SH-SY5Y (cell line): Measurements from ENCODE around the gene KDM4C.
A peak's percentile ranks its signal among the peaks of the same experiment; 100 is the strongest.

Source experiments
- GATA2 ChIP-seq: IDR thresholded peaks from 2 replicates; pipeline ENCODE4 v1.6.1; 2011; ENCODE audit warnings: mild to moderate bottlenecking, low read depth, low read length
- GATA3 ChIP-seq: IDR thresholded peaks from 2 replicates; pipeline ENCODE4 v1.6.1; 2011; ENCODE audit warnings: low read depth, mild to moderate bottlenecking, low read length, moderate library complexity

The KDM4C gene

DNA sequence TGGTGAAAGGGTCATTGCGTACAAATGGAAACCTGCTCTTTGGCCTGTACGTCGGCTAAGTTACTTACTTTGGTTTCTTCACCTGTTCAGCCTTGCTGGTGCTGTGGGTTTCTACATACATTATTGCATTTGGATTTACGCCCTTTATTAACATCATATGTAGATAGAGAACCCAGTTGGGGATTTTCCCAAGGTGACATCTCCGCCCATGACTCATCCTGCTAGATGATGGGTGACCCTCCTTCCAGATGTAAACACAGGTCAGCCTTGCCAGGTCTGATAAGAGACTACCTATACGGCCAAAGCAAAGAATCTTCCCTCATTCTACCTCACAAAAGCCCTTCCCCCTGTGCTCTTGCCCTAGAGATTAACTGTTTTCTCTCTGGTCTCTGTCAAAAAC is 360.9 kb downstream of the KDM4C start:
- no peak for TF ChIP-seq GATA2
- TF ChIP-seq GATA3, result no peak

- no peak for TF ChIP-seq GATA2
- TF ChIP-seq GATA3, result no peak
Measured at GRCh38 chr9:7119612-7120011, 361.8 kb downstream of the KDM4C start.

GRCh38 chr9:7121055-7121454 is 363.3 kb downstream of the KDM4C start:
- TF ChIP-seq GATA3 (no peak), GATA2 (no peak)

- TF ChIP-seq GATA3 (no peak), GATA2 (no peak)
Measured at GRCh38 chr9:7121664-7122063, 363.9 kb downstream of the KDM4C start.

- no peak for TF ChIP-seq GATA3
- no peak for TF ChIP-seq GATA2
Measured at GRCh38 chr9:7123743-7124142, 366.0 kb downstream of the KDM4C start.

GRCh38 chr9:7125231-7125630 is 367.5 kb downstream of the KDM4C start:
- TF ChIP-seq GATA3 (no peak), GATA2 (no peak)

DNA sequence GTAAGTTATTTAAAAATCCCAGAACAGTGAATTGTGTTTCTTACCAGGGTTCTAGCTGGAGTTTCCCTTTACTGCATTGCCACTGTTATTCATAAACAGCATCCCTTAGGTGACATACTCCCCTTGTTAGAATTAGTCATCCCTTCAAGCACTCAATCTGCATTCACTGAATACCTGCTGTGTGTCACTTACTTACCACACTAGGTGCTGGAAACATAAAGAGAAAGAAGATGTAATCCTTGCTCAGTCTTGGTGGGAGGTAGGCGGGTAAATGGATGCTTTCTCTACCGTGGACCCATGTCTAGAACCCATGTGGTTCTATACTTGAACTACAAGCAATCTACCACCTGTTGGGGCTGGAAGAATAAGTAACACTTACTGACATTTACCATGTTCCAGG is 371.6 kb downstream of the KDM4C start:
- TF ChIP-seq GATA2 (no peak), GATA3 (no peak)

DNA sequence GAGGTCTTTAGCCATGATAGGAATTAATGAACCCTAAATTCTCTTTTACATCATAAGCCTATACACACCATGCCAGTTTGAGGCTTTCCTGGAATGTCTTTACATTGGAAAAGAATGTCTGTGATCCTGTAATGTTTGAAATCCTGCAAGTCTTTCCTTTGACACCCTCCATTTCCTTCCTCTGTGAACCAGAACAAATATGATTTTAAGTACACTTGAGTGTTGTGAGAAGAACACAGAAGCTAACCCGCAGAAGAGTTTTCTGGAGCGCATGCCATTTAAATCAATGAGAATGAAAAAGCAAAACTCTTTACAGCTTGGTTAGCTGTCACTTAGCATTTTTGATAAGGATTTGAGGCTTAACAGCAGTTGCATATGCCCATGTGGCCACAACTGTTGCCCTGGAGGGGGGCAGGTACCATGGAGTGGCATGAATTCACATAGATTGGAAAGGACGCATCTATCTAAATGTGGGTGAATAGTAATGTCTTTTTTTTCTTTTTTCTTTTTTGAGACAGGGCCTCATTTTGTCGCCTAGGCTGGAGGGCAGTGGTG is 372.6 kb downstream of the KDM4C start:
- TF ChIP-seq GATA3 (peak; percentile 79), GATA2 (peak; percentile 95)

- TF ChIP-seq GATA3 (no peak), GATA2 (no peak)
Measured at GRCh38 chr9:7132605-7133004, 374.8 kb downstream of the KDM4C start.

DNA sequence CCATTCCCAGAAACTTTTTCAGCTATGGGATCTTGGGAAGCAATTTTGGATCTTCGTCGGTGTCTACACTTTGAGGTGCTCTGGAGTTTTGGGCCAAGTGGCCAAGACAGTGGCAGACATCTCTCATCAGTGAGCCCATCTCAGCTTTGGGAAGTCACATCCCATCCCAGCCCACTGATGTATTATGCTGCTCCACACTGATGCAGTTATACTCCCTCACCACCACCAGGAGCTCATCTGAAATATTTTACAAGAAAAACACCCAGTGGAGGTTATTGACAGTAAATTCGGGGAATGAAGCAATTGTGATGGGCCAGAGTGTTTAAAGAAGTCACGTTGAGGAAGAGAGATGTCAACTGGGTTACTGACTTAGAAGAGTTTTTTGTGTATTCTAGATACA is 378.0 kb downstream of the KDM4C start:
- no peak for TF ChIP-seq GATA3
- TF ChIP-seq GATA2, result no peak

DNA sequence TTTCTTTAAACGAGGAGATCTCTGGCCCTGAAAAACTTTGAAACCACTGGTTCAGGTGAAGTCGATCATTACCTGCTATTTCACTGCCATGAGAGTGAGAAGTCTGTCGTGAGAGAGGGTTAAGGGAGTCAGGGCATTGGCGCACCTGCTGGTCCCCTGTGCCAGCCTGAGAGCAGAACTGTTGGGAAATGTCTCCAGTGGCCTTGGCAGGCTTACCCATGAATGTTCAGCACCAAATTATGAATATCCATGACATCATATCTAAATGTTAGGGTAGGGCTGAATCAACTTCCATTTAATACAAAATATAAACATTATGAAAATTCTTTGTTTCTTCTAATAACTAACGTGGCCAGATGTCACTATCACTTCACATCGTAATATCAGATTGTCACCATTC is 379.3 kb downstream of the KDM4C start:
- TF ChIP-seq GATA3 (no peak), GATA2 (no peak)

GRCh38 chr9:7137571-7137970 is 379.8 kb downstream of the KDM4C start:
- TF ChIP-seq GATA3 (no peak), GATA2 (no peak)

- TF ChIP-seq GATA3, result no peak
- TF ChIP-seq GATA2, result no peak
Measured at GRCh38 chr9:7139886-7140285, 382.1 kb downstream of the KDM4C start.

- no peak for TF ChIP-seq GATA3
- TF ChIP-seq GATA2, result no peak
Measured at GRCh38 chr9:7140401-7140800, 382.6 kb downstream of the KDM4C start.

- no peak for TF ChIP-seq GATA2
- no peak for TF ChIP-seq GATA3
Measured at GRCh38 chr9:7143645-7144200, 385.9 kb downstream of the KDM4C start.

DNA sequence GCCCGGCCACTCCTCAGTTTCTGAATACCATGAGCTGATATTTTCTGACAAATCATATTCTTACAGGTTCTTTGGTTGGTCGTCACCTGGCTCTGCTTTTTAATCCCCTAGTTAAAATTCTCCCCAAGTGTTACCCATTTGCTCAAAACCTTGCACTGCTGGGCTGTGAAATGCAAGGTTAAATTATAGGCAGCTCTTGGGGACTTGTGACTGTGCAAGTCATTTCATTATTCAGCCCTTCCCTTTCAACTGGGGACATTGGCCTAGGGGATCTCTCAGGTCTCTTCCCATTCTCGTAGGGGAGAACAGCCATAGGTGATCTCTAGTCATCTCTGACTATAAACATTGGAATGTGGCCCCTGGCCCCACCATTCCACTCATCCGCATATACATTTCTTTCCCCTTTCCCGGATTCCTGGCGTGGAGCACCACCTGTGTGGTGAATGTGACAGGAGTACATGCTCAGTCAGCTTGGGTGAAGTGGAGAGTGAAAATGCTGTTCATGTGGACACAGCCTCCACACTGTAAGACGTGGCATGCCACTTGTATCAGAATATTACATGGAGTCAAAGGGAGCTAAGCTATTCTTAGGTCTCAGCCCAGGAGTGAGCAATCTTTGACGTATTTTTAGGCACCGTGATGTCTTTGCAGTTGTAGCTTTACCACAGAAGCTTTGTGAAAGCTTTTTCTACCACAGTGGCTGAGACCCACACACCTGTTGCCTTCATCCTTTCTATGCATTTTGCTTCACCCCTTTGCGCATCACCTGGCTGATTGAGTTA is 386.7 kb downstream of the KDM4C start:
- TF ChIP-seq GATA3 (no peak), GATA2 (no peak)
